ENCODE measurements around the gene NANS. TPM values are rescaled to one million over a fixed set of nuclear protein-coding genes. Genes with fewer than 3 reads are reported as not detected.

Gene NANS
- total RNA-seq, 3 donors from 2014 or later: 119 to 342 (median 206) TPM

DNA sequence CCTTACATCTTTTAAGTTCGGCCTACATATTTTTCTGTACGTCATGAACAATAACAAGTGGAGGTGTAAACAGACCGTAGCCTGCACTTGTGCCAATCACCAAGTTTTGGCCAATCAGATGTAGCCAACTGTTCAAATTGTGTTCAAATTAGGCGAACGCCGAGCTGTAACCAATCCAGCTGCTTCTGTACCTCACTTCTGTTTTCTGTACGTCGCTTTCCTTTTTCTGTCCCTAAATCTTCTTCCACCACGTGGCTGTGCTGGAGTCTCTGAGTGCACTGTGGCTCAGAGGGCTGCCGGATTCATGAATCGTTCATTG lies 36.0 kb downstream of the NANS start:
- H3K4me3 ChIP-seq: no peak overlapping the region
- TF ChIP-seq, protein P1, sequence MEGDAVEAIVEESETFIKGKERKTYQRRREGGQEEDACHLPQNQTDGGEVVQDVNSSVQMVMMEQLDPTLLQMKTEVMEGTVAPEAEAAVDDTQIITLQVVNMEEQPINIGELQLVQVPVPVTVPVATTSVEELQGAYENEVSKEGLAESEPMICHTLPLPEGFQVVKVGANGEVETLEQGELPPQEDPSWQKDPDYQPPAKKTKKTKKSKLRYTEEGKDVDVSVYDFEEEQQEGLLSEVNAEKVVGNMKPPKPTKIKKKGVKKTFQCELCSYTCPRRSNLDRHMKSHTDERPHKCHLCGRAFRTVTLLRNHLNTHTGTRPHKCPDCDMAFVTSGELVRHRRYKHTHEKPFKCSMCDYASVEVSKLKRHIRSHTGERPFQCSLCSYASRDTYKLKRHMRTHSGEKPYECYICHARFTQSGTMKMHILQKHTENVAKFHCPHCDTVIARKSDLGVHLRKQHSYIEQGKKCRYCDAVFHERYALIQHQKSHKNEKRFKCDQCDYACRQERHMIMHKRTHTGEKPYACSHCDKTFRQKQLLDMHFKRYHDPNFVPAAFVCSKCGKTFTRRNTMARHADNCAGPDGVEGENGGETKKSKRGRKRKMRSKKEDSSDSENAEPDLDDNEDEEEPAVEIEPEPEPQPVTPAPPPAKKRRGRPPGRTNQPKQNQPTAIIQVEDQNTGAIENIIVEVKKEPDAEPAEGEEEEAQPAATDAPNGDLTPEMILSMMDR (IDR thresholded peaks at IDR 0.05): no peak
- no peak for DNase-seq
- no peaks in the 10 kb centered on the region for H3K9me3 ChIP-seq
- peaks cover 3% of the 10 kb centered on the region for H3K4me1 ChIP-seq (ENCODE audit: low read depth)
- ATAC-seq: no peak
- intact Hi-C loops (cut with DNase I, micrococcal nuclease): no loop called here
- H3K36me3 ChIP-seq (ENCODE audit: low read depth): no peaks in the 10 kb centered on the region

DNA sequence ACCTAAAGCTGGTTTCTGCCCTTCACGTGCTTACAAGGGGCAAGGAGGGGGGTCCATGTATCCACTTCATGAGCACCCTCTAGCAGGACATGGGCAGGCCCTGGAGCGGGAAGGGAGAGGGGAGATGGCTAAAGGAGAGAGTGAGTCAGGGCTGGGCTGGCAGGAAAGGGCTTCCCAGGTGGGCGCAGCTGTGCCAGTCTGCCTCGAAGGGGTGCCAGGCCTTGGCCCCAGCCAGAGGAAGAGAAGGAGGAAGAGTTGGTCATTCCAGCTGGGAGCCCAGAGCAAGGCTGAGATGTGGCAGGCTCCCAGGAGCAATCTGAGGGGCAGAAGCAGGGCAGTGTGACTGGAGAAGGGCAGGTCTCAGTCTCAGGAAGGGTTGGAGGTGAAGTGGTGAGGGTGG lies 37.8 kb downstream of the NANS start:
- no peak for ATAC-seq
- H3K9me3 ChIP-seq: no peaks in the 10 kb centered on the region
- DNase-seq: no peak
- TF ChIP-seq, protein P1 (IDR thresholded peaks at IDR 0.05): no peak
- intact Hi-C loops (cut with DNase I, micrococcal nuclease): no loop called here
- peaks cover 3% of the 10 kb centered on the region for H3K4me1 ChIP-seq (ENCODE audit: low read depth)
- H3K36me3 ChIP-seq (ENCODE audit: low read depth): no peaks in the 10 kb centered on the region
- no peak overlapping the region for H3K4me3 ChIP-seq

DNA sequence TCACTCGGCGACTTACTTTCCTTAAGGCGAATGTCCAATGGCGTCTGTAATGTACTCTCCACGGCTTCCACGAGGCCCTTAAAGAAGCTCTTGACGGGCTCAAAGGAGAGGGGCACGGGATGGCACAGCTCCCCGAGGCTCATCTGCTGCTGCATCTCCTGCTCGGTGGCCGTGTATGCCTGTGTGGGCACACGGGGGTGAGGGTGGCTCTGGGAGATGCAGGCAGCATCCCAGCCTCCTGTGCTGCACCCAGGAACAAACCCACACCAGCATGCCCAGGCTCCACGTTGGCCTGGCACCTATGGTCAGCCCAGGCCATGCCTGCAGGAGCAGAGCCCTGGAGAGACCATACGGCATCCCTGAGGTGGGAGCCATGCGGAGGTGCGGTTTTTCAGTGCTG lies 38.3 kb downstream of the NANS start:
- H3K4me1 ChIP-seq (ENCODE audit: low read depth): peaks cover 8% of the 10 kb centered on the region
- TF ChIP-seq, protein P1 (IDR thresholded peaks at IDR 0.05): no peak
- ATAC-seq (no peak), DNase-seq (no peak)
- H3K36me3 ChIP-seq (ENCODE audit: low read depth): no peaks in the 10 kb centered on the region
- intact Hi-C loops (cut with DNase I, micrococcal nuclease): no loop called here
- no peaks in the 10 kb centered on the region for H3K9me3 ChIP-seq
- no peak overlapping the region for H3K4me3 ChIP-seq

DNA sequence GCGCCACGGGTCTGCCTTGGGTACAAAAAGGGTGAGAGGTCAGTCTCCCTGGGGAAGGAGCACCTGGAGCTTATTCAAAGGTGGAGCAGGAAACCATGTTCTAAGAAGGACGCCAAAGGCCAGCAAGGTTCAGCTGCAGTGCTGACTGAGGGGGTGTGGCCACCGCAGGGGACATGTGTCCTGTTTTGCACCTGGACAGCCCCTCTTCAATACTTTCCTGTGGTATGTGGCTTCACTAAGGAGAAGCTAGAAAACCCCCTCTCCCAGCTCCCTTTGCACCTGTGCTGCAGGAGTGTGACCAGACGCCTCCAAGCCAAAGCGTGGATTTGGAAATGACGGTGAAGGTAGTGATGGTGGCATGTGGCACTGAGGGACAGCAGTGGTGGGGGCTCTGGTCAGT lies 38.9 kb downstream of the NANS start:
- no peak for ATAC-seq
- no peak for DNase-seq
- H3K4me1 ChIP-seq (ENCODE audit: low read depth): peaks cover 14% of the 10 kb centered on the region
- TF ChIP-seq, protein P1 (IDR thresholded peaks at IDR 0.05): no peak
- no peak overlapping the region for H3K4me3 ChIP-seq
- no peaks in the 10 kb centered on the region for H3K9me3 ChIP-seq
- no peaks in the 10 kb centered on the region for H3K36me3 ChIP-seq (ENCODE audit: low read depth)
- intact Hi-C loops (cut with DNase I, micrococcal nuclease): no loop called here

DNA sequence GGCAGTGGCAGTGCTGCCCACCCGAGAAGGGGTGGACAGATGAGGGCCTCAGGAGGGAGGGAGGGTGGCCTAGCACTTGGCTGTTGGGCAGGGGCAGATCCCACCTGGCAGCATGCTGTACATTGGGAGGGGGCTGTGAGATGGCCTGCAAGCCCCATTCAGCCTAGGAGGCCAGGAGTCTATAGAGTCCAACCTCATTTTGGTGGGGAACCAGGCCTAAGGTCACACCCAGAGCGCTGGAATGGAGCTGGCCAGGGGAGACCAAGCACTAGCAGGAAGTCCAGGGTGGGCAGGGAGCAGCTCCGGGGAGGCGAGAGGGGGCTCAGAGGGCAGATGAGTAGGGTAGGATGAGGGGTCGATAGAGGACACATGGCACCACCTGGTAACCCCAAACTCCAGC lies 39.6 kb downstream of the NANS start:
- Histone ChIP-seq H3K4me3 (no peak overlapping the region), H3K9me3 (no peaks in the 10 kb centered on the region), H3K4me1 (ENCODE audit: low read depth) (peaks cover 16% of the 10 kb centered on the region), H3K36me3 (ENCODE audit: low read depth) (no peaks in the 10 kb centered on the region)
- TF ChIP-seq, protein P1 (IDR thresholded peaks at IDR 0.05): no peak
- no peak for DNase-seq
- intact Hi-C loops (cut with DNase I, micrococcal nuclease): no loop called here
- no peak for ATAC-seq

DNA sequence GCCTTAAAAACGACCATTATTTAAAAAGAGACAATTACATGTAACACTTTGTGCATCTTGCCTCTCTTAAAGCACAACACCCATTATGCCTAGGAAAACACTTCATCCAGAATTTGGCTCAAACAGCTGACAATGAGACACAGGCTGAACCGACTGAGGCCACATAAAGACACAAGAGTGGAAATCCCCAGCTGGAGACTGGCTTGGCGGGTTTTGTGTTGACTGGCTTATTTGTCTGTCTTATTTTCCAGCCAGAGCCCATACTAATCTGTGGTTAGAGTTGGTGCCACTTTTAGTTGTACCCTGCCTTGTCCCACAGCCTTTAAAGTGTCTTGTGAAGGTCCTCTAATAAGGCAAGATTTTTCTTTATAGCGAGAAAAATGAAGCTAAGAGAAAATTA lies 41.3 kb downstream of the NANS start:
- Histone ChIP-seq H3K9me3 (no peaks in the 10 kb centered on the region), H3K4me3 (no peak overlapping the region), H3K4me1 (ENCODE audit: low read depth) (peaks cover 16% of the 10 kb centered on the region), H3K36me3 (ENCODE audit: low read depth) (no peaks in the 10 kb centered on the region)
- TF ChIP-seq, protein P1 (IDR thresholded peaks at IDR 0.05): no peak
- intact Hi-C loops (cut with DNase I, micrococcal nuclease): no loop called here
- DNase-seq (no peak), ATAC-seq (no peak)
